ENCODE data around the gene SNX20. TPM values are rescaled to one million over a fixed set of nuclear protein-coding genes. Genes with fewer than 3 reads are reported as not detected.

Gene SNX20
- total and polyA plus RNA-seq, 2 of the 4 experiments (the other 2 are of a cell fraction), result not detected

DNA sequence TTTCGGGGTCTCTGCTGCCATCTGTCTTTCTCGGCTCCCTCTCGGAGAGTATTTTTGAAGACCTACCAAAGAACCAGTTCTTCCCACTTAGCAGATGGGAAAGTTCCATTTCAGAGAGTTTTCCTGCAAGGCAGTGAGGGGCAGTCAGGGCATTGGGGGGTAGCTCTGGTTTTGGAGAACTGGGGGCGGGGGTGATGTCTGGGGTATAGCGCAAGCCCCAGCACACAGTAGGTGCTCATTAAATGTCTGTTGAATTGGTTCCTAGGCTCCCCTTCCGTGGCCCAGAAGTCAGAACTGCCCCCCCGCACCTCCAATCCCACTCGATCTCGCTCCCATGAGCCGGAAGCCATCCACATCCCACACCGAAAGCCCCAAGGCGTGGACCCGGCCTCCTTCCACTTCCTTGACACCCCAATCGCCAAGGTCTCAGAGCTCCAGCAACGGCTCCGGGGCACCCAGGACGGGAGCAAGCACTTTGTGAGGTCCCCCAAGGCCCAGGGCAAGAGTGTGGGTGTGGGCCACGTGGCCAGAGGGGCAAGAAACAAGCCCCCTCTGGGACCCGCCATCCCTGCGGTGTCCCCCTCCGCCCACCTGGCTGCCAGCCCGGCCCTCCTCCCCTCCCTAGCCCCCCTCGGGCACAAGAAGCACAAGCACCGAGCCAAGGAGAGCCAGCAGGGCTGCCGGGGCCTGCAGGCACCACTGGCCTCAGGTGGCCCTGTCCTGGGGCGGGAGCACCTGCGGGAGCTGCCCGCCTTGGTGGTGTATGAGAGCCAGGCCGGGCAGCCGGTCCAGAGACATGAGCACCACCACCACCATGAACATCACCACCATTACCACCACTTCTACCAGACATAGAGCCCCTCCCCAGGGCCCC lies 47.9 kb downstream of the SNX20 start (continued):
- no peak for TF ChIP-seq RAD21 (IDR thresholded peaks at IDR 0.05; ENCODE audit: low read length)

- no peak overlapping the region for H3K4ac ChIP-seq (ENCODE audit: low read depth, low read length)
- no peak overlapping the region for H2BK5ac ChIP-seq (ENCODE audit: low read depth, low read length, poor library complexity, severe bottlenecking)
- CTCF ChIA-PET, result no interaction called here
- H4K5ac ChIP-seq (ENCODE audit: low read depth, low read length), result no peak overlapping the region
- H2AK5ac ChIP-seq (ENCODE audit: low read depth, low read length), result no peak overlapping the region
- H3K27ac ChIP-seq (ENCODE audit: insufficient read depth, low read length), result no peak overlapping the region
- no peak for TF ChIP-seq SMC3 (IDR thresholded peaks at IDR 0.05; ENCODE audit: low read depth, low read length)
- no peak for TF ChIP-seq MXI1 (IDR thresholded peaks at IDR 0.05; ENCODE audit: borderline replicate concordance, low read depth, low read length)
- TF ChIP-seq MAFK (IDR thresholded peaks at IDR 0.05; ENCODE audit: low read depth, low read length), result no peak
- TF ChIP-seq, protein P1, sequence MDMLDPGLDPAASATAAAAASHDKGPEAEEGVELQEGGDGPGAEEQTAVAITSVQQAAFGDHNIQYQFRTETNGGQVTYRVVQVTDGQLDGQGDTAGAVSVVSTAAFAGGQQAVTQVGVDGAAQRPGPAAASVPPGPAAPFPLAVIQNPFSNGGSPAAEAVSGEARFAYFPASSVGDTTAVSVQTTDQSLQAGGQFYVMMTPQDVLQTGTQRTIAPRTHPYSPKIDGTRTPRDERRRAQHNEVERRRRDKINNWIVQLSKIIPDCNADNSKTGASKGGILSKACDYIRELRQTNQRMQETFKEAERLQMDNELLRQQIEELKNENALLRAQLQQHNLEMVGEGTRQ (IDR thresholded peaks at IDR 0.05; ENCODE audit: low read depth, low read length), result no peak
- no peak for TF ChIP-seq CEBPB (IDR thresholded peaks at IDR 0.05; ENCODE audit: low read depth, low read length)
- no peak for TF ChIP-seq NFE2L2 (IDR thresholded peaks at IDR 0.05; ENCODE audit: low read depth, low read length)
- no peak for TF ChIP-seq RCOR1 (IDR thresholded peaks at IDR 0.05; ENCODE audit: insufficient replicate concordance, low read length)
- no peak for TF ChIP-seq RFX5 (IDR thresholded peaks at IDR 0.05; ENCODE audit: low read depth, low read length)
- in situ Hi-C loops (cut with MboI; ENCODE audit: low sequenced_read_pairs), result no loop called here
- H3K79me1 ChIP-seq (ENCODE audit: low read depth in 1 of 2, low read length in 2 of 2), result no peaks in the 10 kb centered on the region
- H3K56ac ChIP-seq (ENCODE audit: extremely low read depth, insufficient read depth, low read length), result no peak overlapping the region
- no peak overlapping the region for H4K8ac ChIP-seq (ENCODE audit: low read depth in 2 of 2, low read length in 2 of 2)
- 83% methylated on average over 11 of the region's 22 CpGs; no CpG with 5 or more reads in 1 of the 2 experiments for WGBS, 2 experiments (ENCODE audit: extremely low coverage in 2 of 2, insufficient read length in 1 of 2)
- no peak overlapping the region for H3K14ac ChIP-seq (replicated peaks; ENCODE audit: low read depth, low read length)
- no peak overlapping the region for H4K91ac ChIP-seq (ENCODE audit: insufficient read depth, low read depth, low read length)
- no peak overlapping the region for H3K18ac ChIP-seq (ENCODE audit: low read depth, low read length)
- DNase-seq (no peak), ATAC-seq (ENCODE audit: low read depth) (no peak)
- no peak overlapping the region for H2BK15ac ChIP-seq (ENCODE audit: low read depth, low read length)
- no peak overlapping the region for H3K4me2 ChIP-seq (ENCODE audit: low read depth, low read length)
- H2BK20ac ChIP-seq (ENCODE audit: low read depth, low read length), result no peak overlapping the region
- H3K36me3 ChIP-seq (ENCODE audit: control insufficient read depth, insufficient read depth, low read length), result no peaks in the 10 kb centered on the region
- no peak overlapping the region for H3K23ac ChIP-seq (ENCODE audit: low read depth, low read length)
- POLR2A ChIA-PET (ENCODE audit: unreplicated experiment), result no interaction called here
- no peak overlapping the region for H2AFZ ChIP-seq (replicated peaks; ENCODE audit: low read length, poor library complexity)
- H3K9me3 ChIP-seq (ENCODE audit: control insufficient read depth, insufficient read depth, low read length), result no peaks in the 10 kb centered on the region
- no peak overlapping the region for H3K9ac ChIP-seq (ENCODE audit: low read depth, low read length)
- intact Hi-C loops (cut with micrococcal nuclease), result no loop called here
- BruUV-seq (replicated peaks), result no TSS peak
- no peak overlapping the region for H2BK120ac ChIP-seq (ENCODE audit: low read depth, low read length)
- H2AK9ac ChIP-seq (replicated peaks; ENCODE audit: low read depth, low read length, poor library complexity), result no peak overlapping the region
- no peaks in the 10 kb centered on the region for H3K4me1 ChIP-seq (ENCODE audit: control insufficient read depth, insufficient read depth, low read length)
- H3K27me3 ChIP-seq (ENCODE audit: control insufficient read depth, insufficient read depth, low read length), result peaks cover 4% of the 10 kb centered on the region; the same call in 1 of the 2 replicates
- no peaks in the 10 kb centered on the region for H4K20me1 ChIP-seq (ENCODE audit: insufficient read depth, low read length)
- dilution Hi-C loops (cut with HindIII; ENCODE audit: low sequenced_read_pairs, unreplicated experiment), result no loop called here
- no peak overlapping the region for H3K4me3 ChIP-seq (ENCODE audit: insufficient read depth, low read depth, low read length)
- H3K9me1 ChIP-seq (ENCODE audit: insufficient read depth, low read length), result no peaks in the 10 kb centered on the region
These were observed 49.0 kb downstream of the SNX20 start for GRCh38 chr16:50631985-50632576.

Measured in IMR-90 (cell line).